Heart left ventricle (tissue), 16 donors: ENCODE data around the gene ALOXE3. TPM values are rescaled to one million over a fixed set of nuclear protein-coding genes. Genes with fewer than 3 reads are reported as not detected.

Experiments used
- ATAC-seq, 4 donors: fragments of 200-7000 bp; cut with Tn5 transposase; one replicate each; pipeline ENCODE4 v1.9.1; 2020 to 2022; ENCODE audit warnings: moderate library complexity in 4 of 4, mild to moderate bottlenecking in 3 of 4, moderate number of reproducible peaks in 1 of 4
- DNase-seq, 5 donors: peaks; one replicate each; pipeline ENCODE4 v3.0.0-alpha.2; 2020
- H3K27ac ChIP-seq, 12 donors: fragments of 200-600 bp; sonication (generic) in 4 of 12; one replicate each; pipeline versions ENCODE4 v1.5.0 to v1.8.0; 2016 to 2022; ENCODE audit warnings: mild to moderate bottlenecking in 2 of 12
- H3K27me3 ChIP-seq, 9 donors: fragments of 200-600 bp; sonication (generic) in 2 of 9; one replicate each; pipeline versions ENCODE4 v1.5.1 to v1.8.0; 2016 to 2022; ENCODE audit warnings: mild to moderate bottlenecking in 3 of 9
- H3K36me3 ChIP-seq, 9 donors: fragments of 200-600 bp; sonication (generic) in 2 of 9; one replicate each; pipeline versions ENCODE4 v1.5.0 to v1.8.0; 2018 to 2022; ENCODE audit warnings: mild to moderate bottlenecking in 2 of 9
- H3K4me1 ChIP-seq, 12 donors: fragments of 200-600 bp; sonication (generic) in 4 of 12; one replicate each; pipeline versions ENCODE4 v1.5.0 to v1.8.0; 2016 to 2022; ENCODE audit warnings: mild to moderate bottlenecking in 3 of 12
- H3K4me3 ChIP-seq, 12 donors: fragments of 200-600 bp; sonication (generic) in 4 of 12; one replicate each; pipeline versions ENCODE4 v1.5.0 to v1.8.0; 2017 to 2022; ENCODE audit warnings: mild to moderate bottlenecking in 9 of 12, moderate library complexity in 4 of 12
- H3K9me3 ChIP-seq, 12 donors: fragments of 200-600 bp; sonication (generic) in 4 of 12; one replicate each; pipeline versions ENCODE4 v1.5.0 to v1.8.0; 2016 to 2022; ENCODE audit warnings: mild to moderate bottlenecking in 1 of 12
- CTCF ChIP-seq, 12 donors: fragments of 200-600 bp; sonication (generic) in 4 of 12; IDR thresholded peaks; one replicate each; pipeline versions ENCODE4 v1.5.0 to v1.8.0; 2018 to 2022; ENCODE audit warnings: antibody characterized with exemption in 12 of 12, mild to moderate bottlenecking in 5 of 12
- POLR2A ChIP-seq, 2 donors: fragments of 450-650 bp; IDR thresholded peaks; one replicate each; pipeline ENCODE4 v1.6.1; 2017; ENCODE audit warnings: antibody characterized with exemption in 2 of 2, mild to moderate bottlenecking in 2 of 2, moderate library complexity in 2 of 2
- WGBS, 4 donors: extraction: QIAGEN DNeasy Blood & Tissue Kit in 2 of 4; methylation state at CpG; one replicate each; pipeline versions ENCODE4 v1.1.5 to v1.1.7; 2013 to 2018; 5-methylcytosine and 5-hydroxymethylcytosine counted together
- intact Hi-C, 10 donors: fragments of 100-400 bp; cut with DNase I; formaldehyde crosslinking; loops; one replicate each; pipeline versions ENCODE4 v1.11.1 to v1.14.2; 2022
- microRNA-seq, 4 donors: library from miRNA; unstranded; fragments of <30 nt; microRNA quantifications; one replicate each; pipeline versions ENCODE4 to v1.2.0, GENCODE V29; 2017 to 2020
- polyA plus RNA-seq, 2 donors: library from polyadenylated mRNA; stranded (reverse); fragments of 200-250 nt; gene quantifications; one replicate each; pipeline ENCODE4 v1.2.3, GENCODE V29; 2013
- total RNA-seq, 9 donors: library from RNA; depleted of rRNA in 2 of 9; stranded (reverse); fragments of >200 nt in 2 of 9; fragmentation: NEBNext Ultra II Directional in 3 of 9; extraction: Animal tissue kit (Norgen Biotek cat#: 25700) in 3 of 9; gene quantifications; one replicate each; pipeline versions ENCODE4 v1.1.0 to v1.2.4, GENCODE V29; 2016 to 2023
- donor health status: ischemic (EF 13 %, LVEDD 7.1; RV severe dilation, severe dysfunction).
- donor health status: healthy with polysubstance abuse.
- donor health status: DM: no; HTN: yes; CAD: no.
- donor health status: DM: no; HTN: no; CAD: no.
- donor health status: ischemic (EF 25% LVEDD 6.9; RV normal size, moderate dysfunction).
- donor health status: ischemic (EF 25% LVEDD 5.7; RV mildly dilated, moderate dysfunction).
- donor health status: healthy.
- donor health status: DM: yes; HTN: yes; CAD: no.
- donor health status: ischemic (EF 35%, LVEDD 5.7; RV mildly dilated, moderate dysfunction).
- donor health status: nonischemic (EF 11% LVEDD 7.7; RV severe dilation, severe dysfunction).
- donor health status: DM: yes; HTN: yes; CAD: no.
- donor health status: PGD.
- donor health status: ischemic (EF 29% LVEDD 5.4; RV normal size, mild dysfunction).
- donor health status: nonischemic (EF 23%, LVEDD 6.1; RV moderate dilation, normal function).

The ALOXE3 gene
- total and polyA plus RNA-seq, 11 donors = 0.12 TPM; not detected in 10

GRCh38 chr17:8047769-8048110 lies 70.6 kb downstream of the ALOXE3 start:
- 94 to 95% (median 95%) methylated on average over 4 of the region's 4 CpGs for WGBS, 4 donors
- H3K9me3 ChIP-seq = no peaks in the 10 kb centered on the region
- H3K36me3 ChIP-seq = no peaks in the 10 kb centered on the region
- H3K4me3 ChIP-seq = no peak overlapping the region
- ATAC-seq (no peak), DNase-seq (no peak)
- intact Hi-C loops = loop anchor here in 5 of 10 donors (5.0 to 10.0 kb wide), 3 partner anchors 53 to 303 kb away; no protein-coding TSS in a partner anchor
- no peaks in the 10 kb centered on the region for H3K4me1 ChIP-seq
- peaks cover 0 to 12% (median 0%) of the 10 kb centered on the region in 9 donors for H3K27me3 ChIP-seq
- H3K27ac ChIP-seq = no peak overlapping the region
- TF ChIP-seq CTCF (IDR thresholded peaks at IDR 0.05) = no peak
- TF ChIP-seq POLR2A (IDR thresholded peaks at IDR 0.05) = no peak

GRCh38 chr17:8046929-8047768 lies 71.2 kb downstream of the ALOXE3 start:
- no peak overlapping the region for H3K27ac ChIP-seq
- 81 to 85% (median 82%) methylated on average over 19 to 24 of the region's 24 CpGs for WGBS, 4 donors

GRCh38 chr17:8046306-8046928 lies 71.9 kb downstream of the ALOXE3 start:
- Histone ChIP-seq H3K27me3 (peaks cover 0 to 12% (median 0%) of the 10 kb centered on the region in 9 donors), H3K27ac (no peak overlapping the region), H3K9me3 (no peaks in the 10 kb centered on the region), H3K4me1 (peaks cover 0 to 10% (median 0%) of the 10 kb centered on the region in 12 donors), H3K4me3 (no peak overlapping the region), H3K36me3 (no peaks in the 10 kb centered on the region)
- DNase-seq = no peak
- intact Hi-C loops = loop anchor here in 5 of 10 donors (5.0 to 10.0 kb wide), 3 partner anchors 52 to 302 kb away; no protein-coding TSS in a partner anchor
- ATAC-seq = no peak
- TF ChIP-seq CTCF (IDR thresholded peaks at IDR 0.05) (no peak), POLR2A (IDR thresholded peaks at IDR 0.05) (no peak)
- WGBS, 4 donors = 90 to 92% (median 90%) methylated on average over 7 to 11 of the region's 11 CpGs

More at GRCh38 chr17:8046929-8047768, 71.2 kb downstream of the ALOXE3 start:
- Histone ChIP-seq H3K4me3 (no peak overlapping the region), H3K9me3 (no peaks in the 10 kb centered on the region), H3K36me3 (no peaks in the 10 kb centered on the region), H3K27me3 (peaks cover 0 to 12% (median 0%) of the 10 kb centered on the region in 9 donors), H3K4me1 (peaks cover 0 to 3% (median 0%) of the 10 kb centered on the region in 12 donors)
- intact Hi-C loops = loop anchor here in 5 of 10 donors (5.0 to 10.0 kb wide), 3 partner anchors 52 to 302 kb away; no protein-coding TSS in a partner anchor
- DNase-seq (no peak), ATAC-seq (no peak)
- no peak for TF ChIP-seq POLR2A (IDR thresholded peaks at IDR 0.05)
- TF ChIP-seq CTCF (IDR thresholded peaks at IDR 0.05) = no peak

Small RNA genes lying within 50 kb of the gene (microRNA-seq; reads per million reads assigned to microRNA genes)
- 0 reads per million in 4 donors for gene MIR4314
- gene MIR6883 = 0 to 3.9 (median 2.5) reads per million in 4 donors

Other genes with a start within 250 kb of the ALOXE3 start
- gene CHD3, start 229.7 kb downstream of the ALOXE3 start, total RNA-seq = 10 to 100 TPM in 6 of 9 donors, 1 to 10 TPM in 3; 6.7 to 30.6 (median 13.6) TPM
- 10 to 100 TPM; 17.5 to 17.9 TPM for gene CHD3, start 229.7 kb downstream of the ALOXE3 start, polyA plus RNA-seq
- 1 to 10 TPM in 5 of 9 donors, under 1 TPM in 4; 0.51 to 4.9 (median 1.1) TPM for gene RNF227, start 202.2 kb downstream of the ALOXE3 start, total RNA-seq
- gene RNF227, start 202.2 kb downstream of the ALOXE3 start, polyA plus RNA-seq = under 1 TPM; 0.79 to 0.88 TPM
- gene KCNAB3, start 188.7 kb downstream of the ALOXE3 start, total RNA-seq = 1 to 10 TPM in 2 of 9 donors, under 1 TPM in 5, not detected in 2; 0.19 to 1.7 (median 0.38) TPM
- gene KCNAB3, start 188.7 kb downstream of the ALOXE3 start, polyA plus RNA-seq = under 1 TPM; 0.22 to 0.88 TPM
- 100 to 1,000 TPM in 6 of 9 donors, 10 to 100 TPM in 3; 60.8 to 170 (median 125) TPM for gene TRAPPC1, start 186.6 kb downstream of the ALOXE3 start, total RNA-seq
- 100 to 1,000 TPM; 136 to 156 TPM for gene TRAPPC1, start 186.6 kb downstream of the ALOXE3 start, polyA plus RNA-seq
- 10 to 100 TPM in 4 of 9 donors, 1 to 10 TPM in 5; 7.9 to 19.2 (median 9.7) TPM for gene CNTROB, start 186.3 kb downstream of the ALOXE3 start, total RNA-seq
- 10 to 100 TPM; 11.2 to 15.4 TPM for gene CNTROB, start 186.3 kb downstream of the ALOXE3 start, polyA plus RNA-seq
- gene GUCY2D, start 115.9 kb downstream of the ALOXE3 start, total RNA-seq = not detected
- gene GUCY2D, start 115.9 kb downstream of the ALOXE3 start, polyA plus RNA-seq = under 1 TPM in 1 of 2 donors, not detected in 1; 0.04 TPM
- 1 to 10 TPM in 1 of 9 donors, under 1 TPM in 4, not detected in 4; 0.07 to 2.2 (median 0.18) TPM for gene ALOX15B, start 79.5 kb downstream of the ALOXE3 start, total RNA-seq
- gene ALOX15B, start 79.5 kb downstream of the ALOXE3 start, polyA plus RNA-seq = 1 to 10 TPM in 1 of 2 donors, under 1 TPM in 1; 0.23 to 1.4 TPM
- not detected for gene ALOX12B, start 30.8 kb downstream of the ALOXE3 start, total RNA-seq
- gene ALOX12B, start 30.8 kb downstream of the ALOXE3 start, polyA plus RNA-seq = not detected
- under 1 TPM in 4 of 9 donors, not detected in 5; 0.17 to 0.76 (median 0.44) TPM for gene HES7, start 5.6 kb upstream of the ALOXE3 start, total RNA-seq
- under 1 TPM; 0.23 to 0.40 TPM for gene HES7, start 5.6 kb upstream of the ALOXE3 start, polyA plus RNA-seq
- gene PER1, start 33.9 kb upstream of the ALOXE3 start, total RNA-seq = 100 to 1,000 TPM in 3 of 9 donors, 10 to 100 TPM in 6; 40.2 to 132 (median 86.3) TPM
- 100 to 1,000 TPM in 1 of 2 donors, 10 to 100 TPM in 1; 96.2 to 164 TPM for gene PER1, start 33.9 kb upstream of the ALOXE3 start, polyA plus RNA-seq
- 10 to 100 TPM; 21.5 to 67.2 (median 51.1) TPM for gene VAMP2, start 44.4 kb upstream of the ALOXE3 start, total RNA-seq
- 10 to 100 TPM; 49.0 to 50.6 TPM for gene VAMP2, start 44.4 kb upstream of the ALOXE3 start, polyA plus RNA-seq
- gene TMEM107, start 57.9 kb upstream of the ALOXE3 start, total RNA-seq = 10 to 100 TPM in 3 of 9 donors, 1 to 10 TPM in 6; 5.3 to 16.4 (median 8.4) TPM
- gene TMEM107, start 57.9 kb upstream of the ALOXE3 start, polyA plus RNA-seq = 1 to 10 TPM; 3.8 to 8.9 TPM
- 10 to 100 TPM in 3 of 9 donors, 1 to 10 TPM in 6; 6.1 to 13.5 (median 8.1) TPM for gene BORCS6, start 71.7 kb upstream of the ALOXE3 start, total RNA-seq
- gene BORCS6, start 71.7 kb upstream of the ALOXE3 start, polyA plus RNA-seq = 10 to 100 TPM in 1 of 2 donors, 1 to 10 TPM in 1; 5.1 to 12.9 TPM
- 10 to 100 TPM in 1 of 9 donors, 1 to 10 TPM in 1, under 1 TPM in 3, not detected in 4; 0.23 to 10.3 (median 0.81) TPM for gene AURKB, start 92.1 kb upstream of the ALOXE3 start, total RNA-seq
- under 1 TPM in 1 of 2 donors, not detected in 1; 0.47 TPM for gene AURKB, start 92.1 kb upstream of the ALOXE3 start, polyA plus RNA-seq
- 10 to 100 TPM in 7 of 9 donors, 1 to 10 TPM in 2; 4.6 to 24.4 (median 12.1) TPM for gene CTC1, start 129.5 kb upstream of the ALOXE3 start, total RNA-seq
- 10 to 100 TPM in 1 of 2 donors, 1 to 10 TPM in 1; 7.9 to 13.3 TPM for gene CTC1, start 129.5 kb upstream of the ALOXE3 start, polyA plus RNA-seq
- gene PFAS, start 130.8 kb upstream of the ALOXE3 start, total RNA-seq = 10 to 100 TPM in 7 of 9 donors, 1 to 10 TPM in 2; 7.7 to 23.8 (median 14.1) TPM
- gene PFAS, start 130.8 kb upstream of the ALOXE3 start, polyA plus RNA-seq = 10 to 100 TPM in 1 of 2 donors, 1 to 10 TPM in 1; 6.1 to 11.8 TPM
- gene RANGRF, start 170.2 kb upstream of the ALOXE3 start, total RNA-seq = 10 to 100 TPM; 22.3 to 33.6 (median 27.1) TPM
- gene RANGRF, start 170.2 kb upstream of the ALOXE3 start, polyA plus RNA-seq = 10 to 100 TPM; 36.3 to 54.2 TPM
- gene SLC25A35, start 176.9 kb upstream of the ALOXE3 start, total RNA-seq = 1 to 10 TPM in 8 of 9 donors, under 1 TPM in 1; 0.52 to 7.5 (median 2.1) TPM
- gene SLC25A35, start 176.9 kb upstream of the ALOXE3 start, polyA plus RNA-seq = 1 to 10 TPM; 2.2 to 3.9 TPM
- gene ARHGEF15, start 191.7 kb upstream of the ALOXE3 start, total RNA-seq = 10 to 100 TPM; 14.3 to 40.5 (median 18.2) TPM
- 10 to 100 TPM; 11.9 to 15.8 TPM for gene ARHGEF15, start 191.7 kb upstream of the ALOXE3 start, polyA plus RNA-seq
- not detected for gene ODF4, start 221.3 kb upstream of the ALOXE3 start, total RNA-seq
- gene ODF4, start 221.3 kb upstream of the ALOXE3 start, polyA plus RNA-seq = not detected